MM.1S (cell line): Measurements from ENCODE around the gene FNDC10.

ENCODE experiments used
- EZH2 ChIP-seq: fragments of 300-600 bp; sonication (generic); optimal IDR thresholded peaks from 2 replicates; pipeline ENCODE3; 2017; ENCODE audit warnings: low read depth, mild to moderate bottlenecking, antibody characterized with exemption, low read length, mixed read lengths
- TF ChIP-seq, protein P1 (sequence below): fragments of 300-600 bp; sonication (generic); IDR thresholded peaks from 2 replicates; pipeline ENCODE4 v1.5.1; 2016; ENCODE audit warnings: antibody characterized with exemption, low read length, mixed read lengths

DNA sequence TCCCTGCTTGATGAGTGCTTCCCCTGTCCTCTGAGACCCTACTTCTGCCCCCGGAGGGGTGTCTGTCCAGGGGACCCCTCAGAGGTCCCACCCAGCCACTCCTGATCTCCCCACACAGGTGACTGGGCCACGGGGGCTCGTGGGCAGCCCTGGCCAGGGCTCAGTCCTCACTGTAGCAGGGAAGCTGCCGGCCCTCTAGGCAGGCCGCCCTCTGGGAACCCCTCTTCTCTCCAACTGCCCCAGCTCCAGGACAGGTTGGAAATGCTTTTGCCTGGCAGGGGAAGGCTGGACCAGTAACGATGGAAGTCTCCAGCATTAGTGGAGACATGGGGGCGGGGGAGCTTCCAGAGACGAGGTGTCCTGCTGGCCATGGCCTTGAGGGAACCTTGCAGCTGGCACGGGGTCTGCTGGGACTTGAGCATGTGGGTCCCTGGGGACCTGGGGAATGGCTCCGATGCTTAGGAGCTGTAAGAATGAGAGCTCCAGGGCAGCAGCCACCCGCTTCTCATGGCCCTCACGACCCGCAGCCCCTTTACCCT, 3.1 kb upstream of the FNDC10 start:
- TF ChIP-seq, protein P1, sequence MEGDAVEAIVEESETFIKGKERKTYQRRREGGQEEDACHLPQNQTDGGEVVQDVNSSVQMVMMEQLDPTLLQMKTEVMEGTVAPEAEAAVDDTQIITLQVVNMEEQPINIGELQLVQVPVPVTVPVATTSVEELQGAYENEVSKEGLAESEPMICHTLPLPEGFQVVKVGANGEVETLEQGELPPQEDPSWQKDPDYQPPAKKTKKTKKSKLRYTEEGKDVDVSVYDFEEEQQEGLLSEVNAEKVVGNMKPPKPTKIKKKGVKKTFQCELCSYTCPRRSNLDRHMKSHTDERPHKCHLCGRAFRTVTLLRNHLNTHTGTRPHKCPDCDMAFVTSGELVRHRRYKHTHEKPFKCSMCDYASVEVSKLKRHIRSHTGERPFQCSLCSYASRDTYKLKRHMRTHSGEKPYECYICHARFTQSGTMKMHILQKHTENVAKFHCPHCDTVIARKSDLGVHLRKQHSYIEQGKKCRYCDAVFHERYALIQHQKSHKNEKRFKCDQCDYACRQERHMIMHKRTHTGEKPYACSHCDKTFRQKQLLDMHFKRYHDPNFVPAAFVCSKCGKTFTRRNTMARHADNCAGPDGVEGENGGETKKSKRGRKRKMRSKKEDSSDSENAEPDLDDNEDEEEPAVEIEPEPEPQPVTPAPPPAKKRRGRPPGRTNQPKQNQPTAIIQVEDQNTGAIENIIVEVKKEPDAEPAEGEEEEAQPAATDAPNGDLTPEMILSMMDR = no peak
- TF ChIP-seq EZH2 = no peak
